NCI-H2029 (cell line): ENCODE results near the gene PPM1M.

Source experiments
- DNase-seq: peaks from one replicate; lab custom pipeline; 2025; lab: John Stamatoyannopoulos, UW

Gene PPM1M

GRCh38 chr3:52245322-52246263 is at the start of gene PPM1M:
TSS of gene PPM1M (plus strand) at chr3:52245759. CDS start at chr3:52245825, 66 bp downstream.
- no peak for DNase-seq

GRCh38 chr3:52195823-52196331 is 49.7 kb upstream of the PPM1M start:
- no peak for DNase-seq

- DNase-seq = no peak
Measured at GRCh38 chr3:52196977-52197376, 48.6 kb upstream of the PPM1M start.

GRCh38 chr3:52197499-52197841 is 48.1 kb upstream of the PPM1M start:
- DNase-seq = no peak

- DNase-seq = peak; percentile 71
Measured at GRCh38 chr3:52197842-52198625, 47.5 kb upstream of the PPM1M start, which contains the start of gene ALAS1. TSS of gene ALAS1 (plus strand) at chr3:52198160. CDS start at chr3:52199242, 1,082 bp downstream.

- no peak for DNase-seq
Measured at GRCh38 chr3:52198643-52199608, 46.6 kb upstream of the PPM1M start.

GRCh38 chr3:52200981-52201679 is 44.4 kb upstream of the PPM1M start:
- no peak for DNase-seq

- no peak for DNase-seq
Measured at GRCh38 chr3:52202384-52203077, 43.0 kb upstream of the PPM1M start.

- no peak for DNase-seq
Measured at GRCh38 chr3:52203701-52204100, 41.9 kb upstream of the PPM1M start.

GRCh38 chr3:52204337-52205073 is 41.1 kb upstream of the PPM1M start:
- DNase-seq = peak; percentile 85

GRCh38 chr3:52205727-52206372 is 39.7 kb upstream of the PPM1M start:
- DNase-seq = no peak

- no peak for DNase-seq
Measured at GRCh38 chr3:52208556-52208955, 37.0 kb upstream of the PPM1M start.

GRCh38 chr3:52210037-52210436 is 35.5 kb upstream of the PPM1M start:
- no peak for DNase-seq

GRCh38 chr3:52210550-52211046 is 35.0 kb upstream of the PPM1M start:
- DNase-seq = peak; percentile 31

GRCh38 chr3:52211268-52211891 is 34.2 kb upstream of the PPM1M start:
- no peak for DNase-seq

GRCh38 chr3:52213005-52213404 is 32.6 kb upstream of the PPM1M start:
- no peak for DNase-seq

- no peak for DNase-seq
Measured at GRCh38 chr3:52213901-52214300, 31.7 kb upstream of the PPM1M start.

GRCh38 chr3:52215351-52215750 is 30.2 kb upstream of the PPM1M start:
- no peak for DNase-seq
